22Rv1 (cell line): ENCODE measurements around the gene WNT3A.

Experiments
- CTCF ChIP-seq: fragments of 450-650 bp; IDR thresholded peaks from 2 replicates; pipeline ENCODE4 v1.5.1; 2017; ENCODE audit warnings: mild to moderate bottlenecking
- ZFX ChIP-seq: fragments of 450-650 bp; IDR thresholded peaks from 2 replicates; pipeline ENCODE4 v1.6.1; 2017; ENCODE audit warnings: antibody characterized with exemption, borderline replicate concordance

- no peak for TF ChIP-seq CTCF
- no peak for TF ChIP-seq ZFX
These were observed 3.3 kb downstream of the WNT3A start for GRCh38 chr1:228009828-228010775.
